Neuron (in vitro differentiated cells): Measurements from ENCODE around the gene GATM.

Source experiments
- H2AFZ ChIP-seq: one replicate; pipeline ENCODE4 v1.6.1; 2013; ENCODE audit warnings: low read depth, mild to moderate bottlenecking, inconsistent platforms, low read length, moderate library complexity
- H3K27me3 ChIP-seq: one replicate; pipeline ENCODE4 v1.6.1; 2013; ENCODE audit warnings: low read length; ENCODE audit not compliant: insufficient read depth
- H3K36me3 ChIP-seq: one replicate; pipeline ENCODE4 v1.6.1; 2013; ENCODE audit warnings: low read length; ENCODE audit not compliant: insufficient read depth
- H3K4me1 ChIP-seq: one replicate; pipeline ENCODE4 v1.6.1; 2013; ENCODE audit warnings: low read length; ENCODE audit not compliant: insufficient read depth
- H3K4me3 ChIP-seq: 2 replicates; pipeline ENCODE4 v1.5.1; 2013; ENCODE audit warnings: mild to moderate bottlenecking, low read length, moderate library complexity
- H3K9me3 ChIP-seq: one replicate; pipeline ENCODE4 v1.6.1; 2013; ENCODE audit warnings: low read length

Gene GATM, protein sequence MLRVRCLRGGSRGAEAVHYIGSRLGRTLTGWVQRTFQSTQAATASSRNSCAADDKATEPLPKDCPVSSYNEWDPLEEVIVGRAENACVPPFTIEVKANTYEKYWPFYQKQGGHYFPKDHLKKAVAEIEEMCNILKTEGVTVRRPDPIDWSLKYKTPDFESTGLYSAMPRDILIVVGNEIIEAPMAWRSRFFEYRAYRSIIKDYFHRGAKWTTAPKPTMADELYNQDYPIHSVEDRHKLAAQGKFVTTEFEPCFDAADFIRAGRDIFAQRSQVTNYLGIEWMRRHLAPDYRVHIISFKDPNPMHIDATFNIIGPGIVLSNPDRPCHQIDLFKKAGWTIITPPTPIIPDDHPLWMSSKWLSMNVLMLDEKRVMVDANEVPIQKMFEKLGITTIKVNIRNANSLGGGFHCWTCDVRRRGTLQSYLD

DNA sequence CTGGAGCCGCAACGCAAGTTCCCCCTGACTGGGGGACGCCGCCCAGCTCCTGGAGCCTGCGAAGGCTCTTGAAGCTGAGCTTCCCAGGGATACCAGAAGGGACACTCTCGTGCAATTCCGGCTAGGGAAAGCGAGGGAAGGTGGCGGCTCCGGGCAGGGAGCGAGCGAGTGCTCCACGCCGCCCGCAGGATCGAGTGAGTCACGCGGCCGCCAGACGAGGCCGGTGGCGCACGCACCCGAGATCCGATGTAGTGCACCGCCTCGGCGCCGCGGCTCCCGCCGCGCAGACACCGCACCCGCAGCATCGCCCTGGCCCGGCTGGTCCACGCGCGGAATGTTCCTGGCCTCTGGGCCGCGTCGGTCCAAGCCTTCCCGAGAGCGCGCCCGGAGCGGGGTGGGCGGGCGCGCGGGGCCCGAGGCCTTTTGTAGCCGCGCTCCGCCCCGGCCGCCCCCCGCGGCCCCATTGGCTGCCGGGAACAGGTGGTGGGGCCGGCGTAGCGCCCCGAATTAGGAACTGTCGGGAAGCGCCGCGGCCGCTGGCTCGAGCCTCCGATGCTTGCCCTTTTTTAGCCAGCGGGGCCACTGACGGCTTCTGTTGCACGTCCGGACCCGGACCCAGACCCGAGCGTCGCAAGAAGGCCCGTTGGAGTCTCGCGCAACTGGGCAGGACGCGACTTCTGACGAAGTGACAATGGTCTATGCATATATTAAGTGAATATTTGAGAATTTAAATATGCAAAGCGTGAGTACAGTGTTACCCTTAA, at the start of gene GATM:
Gene GATM (minus strand): TSS at position 396 of the 764 bp plus-strand sequence. CDS start 91 bp downstream, at position 305.
- Histone ChIP-seq H3K36me3 (no peaks in the 10 kb centered on the region), H3K4me1 (peaks cover 8% of the 10 kb centered on the region), H3K9me3 (no peaks in the 10 kb centered on the region), H3K4me3 (peak within 1 kb of the TSS; percentile 36), H2AFZ (peak within 1 kb of the TSS; percentile 89), H3K27me3 (no peaks in the 10 kb centered on the region)

DNA sequence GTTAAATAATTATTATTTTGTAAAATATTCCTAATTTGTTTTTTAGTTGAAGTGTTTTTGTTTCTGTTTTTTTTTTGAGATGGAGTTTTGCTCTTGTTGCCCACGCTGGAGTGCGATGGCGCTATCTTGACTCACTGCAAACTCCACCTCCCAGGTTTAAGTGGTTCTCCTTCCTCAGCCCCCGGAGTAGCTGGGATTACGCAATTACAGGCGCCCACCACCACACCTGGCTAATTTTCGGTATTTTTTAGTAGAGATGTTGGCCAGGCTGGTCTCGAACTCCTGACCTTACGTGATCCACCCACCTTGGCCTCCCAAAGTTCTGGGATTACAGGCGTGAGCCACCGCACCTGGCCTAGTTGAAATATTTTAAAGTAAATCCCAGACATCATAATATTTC, 48.7 kb upstream of the GATM start:
- no peak overlapping the region for H3K4me3 ChIP-seq
- no peaks in the 10 kb centered on the region for H3K4me1 ChIP-seq
- H3K27me3 ChIP-seq: no peaks in the 10 kb centered on the region
- no peak overlapping the region for H2AFZ ChIP-seq
- H3K36me3 ChIP-seq: peaks cover 10% of the 10 kb centered on the region
- no peaks in the 10 kb centered on the region for H3K9me3 ChIP-seq

DNA sequence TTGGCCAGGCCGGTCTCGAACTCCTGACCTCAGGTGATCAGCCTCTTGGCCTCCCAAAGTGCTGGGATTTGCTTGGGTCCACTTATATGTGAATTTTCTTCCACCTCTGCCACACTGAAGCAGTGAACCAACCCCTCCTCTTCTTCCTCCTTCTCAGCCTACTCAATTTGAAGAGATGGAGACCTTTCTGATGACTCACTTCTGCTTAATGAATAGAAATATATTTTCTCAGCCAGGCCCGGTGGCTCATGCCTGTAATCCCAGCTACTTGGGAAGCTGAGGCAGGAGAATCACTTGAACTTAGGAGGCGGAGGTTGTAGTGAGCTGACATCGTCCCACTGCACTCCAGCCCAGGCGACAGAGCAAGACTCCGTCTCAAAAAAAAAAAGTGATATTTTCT, 46.8 kb upstream of the GATM start:
- Histone ChIP-seq H3K27me3 (no peaks in the 10 kb centered on the region), H3K4me3 (no peak overlapping the region), H3K4me1 (no peaks in the 10 kb centered on the region), H2AFZ (no peak overlapping the region), H3K9me3 (no peaks in the 10 kb centered on the region), H3K36me3 (peaks cover 29% of the 10 kb centered on the region)

DNA sequence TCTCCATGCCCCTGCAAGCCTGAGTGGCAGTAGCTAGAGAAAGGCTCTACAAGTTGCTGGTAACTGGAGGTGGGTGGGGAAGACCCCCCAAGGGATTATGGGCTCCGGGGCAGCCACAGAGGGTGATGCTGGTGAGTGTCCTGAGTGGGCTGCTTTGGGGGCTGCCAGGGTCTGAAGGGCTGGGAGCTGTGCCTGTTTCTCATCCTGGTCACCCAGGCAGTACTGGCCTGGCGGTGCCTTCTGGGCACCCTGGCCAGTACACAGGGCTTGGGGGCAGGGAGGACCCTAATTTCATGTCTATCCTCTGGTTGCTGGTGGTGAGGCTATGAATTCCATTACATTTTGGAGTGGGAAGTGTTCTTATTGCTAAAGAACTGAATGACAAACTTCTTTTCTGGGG, 46.1 kb upstream of the GATM start:
- H2AFZ ChIP-seq: no peak overlapping the region
- no peaks in the 10 kb centered on the region for H3K27me3 ChIP-seq
- H3K4me3 ChIP-seq: no peak overlapping the region
- H3K9me3 ChIP-seq: no peaks in the 10 kb centered on the region
- H3K4me1 ChIP-seq: no peaks in the 10 kb centered on the region
- peaks cover 36% of the 10 kb centered on the region for H3K36me3 ChIP-seq

DNA sequence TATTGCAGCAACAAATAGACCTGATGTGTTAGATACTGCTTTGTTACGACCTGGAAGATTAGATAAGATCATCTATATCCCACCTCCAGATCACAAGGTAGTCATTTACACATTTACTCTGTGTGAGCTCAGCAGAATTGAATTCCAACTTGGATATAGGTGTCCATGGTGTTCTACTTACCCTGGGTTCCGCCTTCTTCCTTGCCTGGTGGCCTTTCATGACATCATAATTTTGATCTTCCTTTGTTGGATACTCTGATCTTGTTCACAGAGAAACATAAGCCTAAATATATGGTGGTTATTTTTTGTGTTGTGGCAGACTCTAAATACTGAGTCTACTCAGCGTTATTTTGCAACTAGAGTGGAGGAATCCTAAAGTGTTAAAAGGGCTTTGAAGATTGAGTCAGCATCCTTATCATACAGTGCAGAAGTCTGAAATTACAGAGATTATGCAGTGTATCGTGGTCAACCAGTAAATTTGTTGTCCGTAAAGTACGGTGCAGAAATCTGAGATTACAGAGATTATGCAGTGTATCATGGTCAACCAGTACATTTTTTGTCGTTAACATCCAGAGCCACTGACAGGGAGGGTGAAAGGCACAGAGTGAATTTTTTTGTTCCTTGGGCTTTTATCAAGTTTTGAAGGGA, 39.1 kb upstream of the GATM start:
- Histone ChIP-seq H3K4me1 (no peaks in the 10 kb centered on the region), H2AFZ (no peak overlapping the region), H3K36me3 (peaks cover 95% of the 10 kb centered on the region), H3K4me3 (no peak overlapping the region), H3K27me3 (no peaks in the 10 kb centered on the region), H3K9me3 (no peaks in the 10 kb centered on the region)

DNA sequence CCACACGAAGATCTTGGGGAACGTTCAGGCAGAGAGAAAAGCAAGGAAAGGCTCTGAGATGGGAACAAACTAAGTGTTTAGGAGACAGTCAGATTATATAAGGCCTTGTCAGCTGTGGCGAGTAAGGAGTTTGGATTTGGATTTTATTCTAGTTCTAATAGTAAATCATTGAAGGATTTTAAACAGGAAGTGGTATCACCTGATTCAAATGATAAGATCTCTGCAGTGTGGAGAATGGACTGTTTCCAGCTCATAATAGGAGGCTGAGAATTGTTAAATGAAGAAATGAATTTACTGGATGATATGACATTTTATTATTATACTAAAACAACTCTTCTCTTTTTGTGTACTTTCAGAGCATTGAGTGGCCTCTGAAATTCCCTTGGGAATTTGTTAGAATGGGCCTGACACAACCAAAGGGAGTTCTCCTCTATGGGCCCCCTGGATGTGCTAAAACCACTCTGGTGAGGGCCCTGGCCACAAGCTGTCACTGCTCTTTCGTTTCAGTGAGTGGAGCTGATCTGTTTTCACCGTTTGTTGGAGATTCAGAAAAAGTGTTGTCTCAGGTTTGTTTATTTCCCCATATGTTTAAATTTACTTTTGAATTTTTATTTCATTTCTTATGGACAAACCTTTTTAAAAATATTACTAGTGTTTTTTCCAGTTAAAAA, 36.0 kb upstream of the GATM start:
- Histone ChIP-seq H3K36me3 (peaks cover 93% of the 10 kb centered on the region), H3K27me3 (no peaks in the 10 kb centered on the region), H3K4me1 (no peaks in the 10 kb centered on the region), H3K4me3 (no peak overlapping the region), H2AFZ (no peak overlapping the region), H3K9me3 (no peaks in the 10 kb centered on the region)

DNA sequence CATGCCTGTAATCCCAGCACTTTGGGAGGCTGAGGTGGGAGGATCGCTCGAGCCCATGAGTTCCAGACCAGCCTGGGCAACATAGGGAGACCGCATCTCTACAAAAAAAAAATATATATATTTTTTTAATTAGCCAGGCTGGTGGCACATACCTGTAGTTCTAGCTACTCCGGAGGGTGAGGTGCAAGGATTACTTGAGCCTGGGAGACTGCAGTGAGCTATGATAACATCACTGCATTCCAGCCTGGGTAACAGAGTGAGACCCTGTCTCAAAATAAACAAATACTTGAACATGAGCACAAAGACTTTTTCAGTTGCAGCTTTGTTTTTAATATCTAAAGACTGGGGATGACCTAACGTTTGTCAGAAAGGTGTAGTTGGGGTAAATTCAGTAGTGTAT, 31.3 kb upstream of the GATM start:
- no peak overlapping the region for H2AFZ ChIP-seq
- H3K27me3 ChIP-seq: no peaks in the 10 kb centered on the region
- H3K4me3 ChIP-seq: no peak overlapping the region
- H3K36me3 ChIP-seq: peaks cover 87% of the 10 kb centered on the region
- H3K9me3 ChIP-seq: no peaks in the 10 kb centered on the region
- H3K4me1 ChIP-seq: peaks cover 10% of the 10 kb centered on the region

DNA sequence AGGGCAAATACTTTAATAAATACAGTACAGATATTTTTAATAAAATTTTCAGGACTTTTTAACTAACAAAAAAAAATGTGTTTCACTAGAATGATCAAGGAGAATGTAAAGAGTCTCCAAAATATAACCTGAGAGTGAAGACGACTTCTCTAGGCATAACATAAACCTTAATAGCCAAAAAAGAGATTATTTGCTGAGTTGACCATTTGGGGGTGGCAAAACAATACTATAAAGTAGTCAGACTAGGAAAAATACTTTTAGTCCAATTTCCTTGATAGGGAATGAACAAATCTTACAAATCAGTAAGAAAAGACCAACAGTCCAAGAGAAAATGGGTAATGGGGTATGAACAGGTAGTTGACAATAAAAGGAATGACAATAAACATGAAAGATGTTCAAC, 29.4 kb upstream of the GATM start:
- Histone ChIP-seq H3K36me3 (peaks cover 69% of the 10 kb centered on the region), H2AFZ (no peak overlapping the region), H3K9me3 (no peaks in the 10 kb centered on the region), H3K4me1 (peaks cover 19% of the 10 kb centered on the region), H3K4me3 (no peak overlapping the region), H3K27me3 (no peaks in the 10 kb centered on the region)

DNA sequence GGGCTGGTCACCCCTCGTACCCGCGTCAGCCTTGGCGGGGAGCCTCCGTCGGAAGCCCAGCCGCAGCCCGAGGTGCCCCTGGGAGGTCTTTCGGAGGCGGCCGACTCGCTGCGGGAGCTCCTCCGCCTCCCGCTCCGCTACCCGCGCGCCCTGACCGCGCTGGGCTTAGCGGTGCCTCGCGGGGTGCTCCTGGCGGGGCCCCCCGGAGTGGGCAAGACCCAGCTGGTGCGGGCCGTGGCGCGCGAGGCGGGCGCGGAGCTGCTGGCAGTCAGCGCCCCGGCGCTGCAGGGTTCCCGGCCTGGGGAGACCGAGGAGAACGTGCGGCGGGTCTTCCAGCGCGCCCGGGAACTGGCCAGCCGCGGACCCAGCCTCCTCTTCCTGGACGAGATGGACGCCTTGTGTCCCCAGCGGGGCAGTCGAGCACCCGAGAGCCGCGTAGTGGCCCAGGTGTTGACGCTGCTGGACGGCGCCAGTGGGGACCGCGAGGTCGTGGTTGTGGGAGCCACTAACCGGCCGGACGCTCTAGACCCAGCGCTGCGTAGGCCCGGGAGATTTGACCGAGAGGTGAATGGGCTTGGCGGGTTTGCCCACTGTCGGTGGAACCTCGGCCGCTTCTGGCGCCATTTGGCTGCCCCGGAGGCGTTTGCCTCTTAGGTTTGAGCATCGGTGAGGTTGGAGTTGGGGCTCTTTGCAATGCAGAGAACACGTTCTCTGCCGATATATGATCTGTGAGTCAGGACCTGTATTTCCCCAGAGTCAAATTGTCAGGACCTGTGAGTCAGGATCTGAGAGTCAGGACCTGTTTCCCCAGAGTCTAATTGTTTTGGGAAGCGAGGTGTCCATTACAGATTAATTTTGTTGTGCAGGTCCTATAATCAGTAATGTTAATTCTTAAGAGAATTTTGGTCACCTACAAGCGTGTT, 24.9 kb upstream of the GATM start:
- Histone ChIP-seq H3K9me3 (no peaks in the 10 kb centered on the region), H2AFZ (peak overlapping the region; percentile 84), H3K27me3 (no peaks in the 10 kb centered on the region), H3K4me3 (peak overlapping the region; percentile 72), H3K36me3 (peaks cover 29% of the 10 kb centered on the region), H3K4me1 (peaks cover 33% of the 10 kb centered on the region)

DNA sequence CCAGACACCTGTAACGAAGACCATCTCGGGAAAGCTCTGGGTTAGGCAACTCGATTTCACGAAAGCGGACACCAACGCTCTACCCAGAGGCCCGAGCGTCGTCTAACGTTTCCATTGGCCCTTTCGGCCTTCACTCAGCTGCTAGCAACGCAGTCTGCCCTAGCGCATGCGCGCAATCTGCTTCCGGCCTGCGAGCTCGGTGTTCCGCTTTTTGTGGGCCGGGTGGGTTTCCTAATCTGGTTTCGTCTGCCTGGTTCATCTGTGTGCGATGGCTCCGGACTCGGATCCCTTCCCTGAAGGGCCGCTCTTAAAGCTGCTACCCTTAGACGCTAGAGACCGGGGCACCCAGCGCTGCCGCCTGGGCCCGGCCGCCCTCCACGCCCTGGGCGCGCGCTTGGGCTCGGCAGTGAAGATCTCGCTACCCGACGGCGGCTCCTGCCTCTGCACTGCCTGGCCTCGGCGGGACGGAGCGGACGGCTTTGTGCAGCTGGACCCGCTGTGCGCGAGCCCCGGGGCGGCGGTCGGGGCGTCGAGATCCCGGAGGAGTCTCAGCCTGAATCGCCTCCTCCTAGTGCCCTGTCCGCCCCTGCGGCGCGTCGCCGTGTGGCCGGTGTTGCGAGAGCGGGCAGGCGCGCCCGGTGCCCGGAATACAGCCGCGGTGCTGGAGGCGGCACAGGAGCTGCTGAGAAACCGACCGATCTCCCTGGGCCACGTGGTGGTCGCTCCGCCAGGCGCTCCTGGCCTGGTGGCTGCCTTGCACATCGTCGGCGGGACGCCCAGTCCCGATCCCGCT, 24.0 kb upstream of the GATM start:
- peak overlapping the region; percentile 84 for H2AFZ ChIP-seq
- no peaks in the 10 kb centered on the region for H3K9me3 ChIP-seq
- H3K36me3 ChIP-seq: peaks cover 21% of the 10 kb centered on the region
- H3K27me3 ChIP-seq: no peaks in the 10 kb centered on the region
- peaks cover 33% of the 10 kb centered on the region for H3K4me1 ChIP-seq
- H3K4me3 ChIP-seq: peak overlapping the region; percentile 72

DNA sequence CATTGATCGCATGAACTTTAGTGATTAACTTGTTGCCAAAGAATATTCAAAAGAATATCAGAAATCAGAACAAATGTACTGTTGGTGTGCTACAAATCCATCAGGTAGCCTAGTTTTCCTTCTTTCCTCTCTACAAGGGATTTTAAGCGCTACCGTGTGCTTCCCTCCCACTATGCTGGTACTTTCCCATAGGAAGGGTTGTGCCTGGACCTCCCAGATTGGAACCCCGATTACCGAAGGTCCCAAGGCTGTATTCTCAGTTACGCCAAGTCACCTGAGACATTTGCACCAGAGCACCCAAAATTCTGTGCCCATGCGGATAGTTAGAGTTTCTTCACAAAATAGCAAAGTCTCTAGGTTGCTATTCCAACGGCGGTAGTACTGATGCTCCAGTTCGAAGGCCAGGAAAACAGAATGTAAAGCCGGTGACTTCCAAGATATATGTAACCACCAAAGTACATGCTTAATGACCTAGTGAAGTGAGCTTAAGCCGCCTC, 23.4 kb upstream of the GATM start:
- no peaks in the 10 kb centered on the region for H3K9me3 ChIP-seq
- no peaks in the 10 kb centered on the region for H3K27me3 ChIP-seq
- H3K4me1 ChIP-seq: peaks cover 33% of the 10 kb centered on the region
- peaks cover 14% of the 10 kb centered on the region for H3K36me3 ChIP-seq
- peak overlapping the region; percentile 72 for H3K4me3 ChIP-seq
- H2AFZ ChIP-seq: peak overlapping the region; percentile 84
